Ascending aorta (tissue), 2 donors: ENCODE results near the gene APOLD1. TPM values are rescaled to one million over a fixed set of nuclear protein-coding genes. Genes with fewer than 3 reads are reported as not detected.
"Not testable (repeated sequence)": the region's sequence is repeated elsewhere in the genome, so short reads cannot be mapped to it uniquely, and the experiment has no call there.

Experiments
- DNase-seq, 2 donors: peaks; one replicate each; pipeline ENCODE4 v3.0.0-alpha.2; 2019; ENCODE audit warnings: low spot score in 2 of 2
- H3K27ac ChIP-seq, 2 donors: fragments of 200-600 bp; sonication (generic); one replicate each; pipeline ENCODE4 v1.5.1; 2016 to 2017; ENCODE audit warnings: mild to moderate bottlenecking in 1 of 2
- H3K27me3 ChIP-seq: fragments of 200-600 bp; sonication (generic); one replicate; pipeline ENCODE4 v1.5.1; 2017
- H3K36me3 ChIP-seq, 2 donors: fragments of 200-600 bp; sonication (generic); one replicate each; pipeline ENCODE4 v1.5.1; 2016
- H3K4me1 ChIP-seq, 2 donors: fragments of 200-600 bp; sonication (generic); one replicate each; pipeline ENCODE4 v1.5.1; 2016 to 2017; ENCODE audit warnings: mild to moderate bottlenecking in 1 of 2
- H3K4me3 ChIP-seq, 2 donors: fragments of 200-600 bp; sonication (generic); one replicate each; pipeline ENCODE4 v1.5.1; 2016 to 2017; ENCODE audit warnings: mild to moderate bottlenecking in 1 of 2
- H3K9me3 ChIP-seq, 2 donors: fragments of 200-600 bp; sonication (generic); one replicate each; pipeline ENCODE4 v1.5.1; 2016
- CTCF ChIP-seq, 3 experiments: fragments of 200-600 bp in 2 of 3; fragments of 450-650 bp in 1 of 3; sonication (generic) in 2 of 3; IDR thresholded peaks; one replicate each; pipeline ENCODE4 v1.5.1; 2016 to 2019; ENCODE audit warnings: antibody characterized with exemption in 3 of 3, mild to moderate bottlenecking in 1 of 3, moderate library complexity in 1 of 3
- intact Hi-C: fragments of 100-400 bp; cut with DNase I; formaldehyde crosslinking; loops from one replicate; pipeline ENCODE4 v1.15.1; 2023
- total RNA-seq: library from RNA; depleted of rRNA; stranded (reverse); fragments of >200 nt; gene quantifications from one replicate; pipeline ENCODE4 v1.1.0, GENCODE V29; 2016

APOLD1 gene
- total RNA-seq, 1 donor from 2014 or later = 189 TPM

DNA sequence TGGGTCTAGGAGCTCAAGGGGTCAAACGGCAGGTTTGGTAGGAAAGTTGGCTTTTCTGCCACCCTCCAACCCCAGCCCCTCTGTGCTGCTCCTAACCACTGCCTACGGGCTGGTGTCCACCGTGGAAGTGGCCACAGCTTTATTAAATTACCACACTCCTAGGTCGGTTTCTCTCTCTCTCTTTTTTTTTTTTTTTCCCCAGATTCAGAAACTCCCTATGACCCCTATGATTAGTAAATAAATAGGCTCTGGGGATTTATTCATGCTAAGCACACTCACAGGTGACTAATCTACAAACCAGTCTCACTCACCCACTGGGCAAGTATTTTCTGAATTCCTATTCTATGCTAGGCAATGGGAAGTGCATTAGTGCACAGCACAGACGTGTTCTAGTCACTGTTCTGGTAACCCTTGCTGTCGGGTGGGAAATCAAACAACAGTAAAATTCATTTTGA is 19.0 kb downstream of the APOLD1 start:
- no peaks in the 10 kb centered on the region for H3K36me3 ChIP-seq
- no peaks in the 10 kb centered on the region for H3K27me3 ChIP-seq

GRCh38 chr12:12806784-12807516 is 21.5 kb downstream of the APOLD1 start:
- H3K4me3 ChIP-seq = no peak overlapping the region
- no peaks in the 10 kb centered on the region for H3K27me3 ChIP-seq
- no peak for TF ChIP-seq CTCF (IDR thresholded peaks at IDR 0.05)
- intact Hi-C loops = no loop called here
- no peaks in the 10 kb centered on the region for H3K36me3 ChIP-seq
- DNase-seq = no peak
- H3K4me1 ChIP-seq = no peaks in the 10 kb centered on the region
- H3K9me3 ChIP-seq = no peaks in the 10 kb centered on the region
- peak overlapping the region; percentile 51 to 61 for H3K27ac ChIP-seq

More for the DNA sequence above, 19.0 kb downstream of the APOLD1 start:
- no peaks in the 10 kb centered on the region for H3K9me3 ChIP-seq
- no peak for DNase-seq
- H3K27ac ChIP-seq = no peak overlapping the region
- intact Hi-C loops = no loop called here
- no peak for TF ChIP-seq CTCF (IDR thresholded peaks at IDR 0.05)
- H3K4me1 ChIP-seq = no peaks in the 10 kb centered on the region
- no peak overlapping the region for H3K4me3 ChIP-seq

DNA sequence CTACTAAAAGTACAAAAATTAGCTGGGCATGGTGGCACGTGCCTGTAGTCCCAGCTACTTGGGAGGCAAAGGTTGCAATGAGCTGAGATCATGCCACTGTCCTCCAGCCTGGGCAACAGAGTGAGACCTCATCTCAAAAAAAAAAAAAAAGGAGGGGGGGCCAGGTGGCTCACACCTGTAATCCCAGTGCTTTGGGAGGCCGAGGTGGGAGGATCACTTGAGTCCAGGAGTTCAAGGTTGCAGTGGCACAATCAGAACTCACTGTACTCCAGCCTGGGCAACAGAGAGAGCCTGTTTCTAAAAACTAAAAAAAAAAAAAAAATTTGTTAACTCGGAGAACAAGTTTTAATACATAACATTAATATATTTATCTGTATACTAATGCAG is 22.1 kb downstream of the APOLD1 start:
- H3K9me3 ChIP-seq, H3K4me1 ChIP-seq, DNase-seq, H3K27me3 ChIP-seq, H3K4me3 ChIP-seq, intact Hi-C loops, H3K36me3 ChIP-seq: not testable (repeated sequence)
- H3K27ac ChIP-seq = peak overlapping the region; percentile 51 to 61

DNA sequence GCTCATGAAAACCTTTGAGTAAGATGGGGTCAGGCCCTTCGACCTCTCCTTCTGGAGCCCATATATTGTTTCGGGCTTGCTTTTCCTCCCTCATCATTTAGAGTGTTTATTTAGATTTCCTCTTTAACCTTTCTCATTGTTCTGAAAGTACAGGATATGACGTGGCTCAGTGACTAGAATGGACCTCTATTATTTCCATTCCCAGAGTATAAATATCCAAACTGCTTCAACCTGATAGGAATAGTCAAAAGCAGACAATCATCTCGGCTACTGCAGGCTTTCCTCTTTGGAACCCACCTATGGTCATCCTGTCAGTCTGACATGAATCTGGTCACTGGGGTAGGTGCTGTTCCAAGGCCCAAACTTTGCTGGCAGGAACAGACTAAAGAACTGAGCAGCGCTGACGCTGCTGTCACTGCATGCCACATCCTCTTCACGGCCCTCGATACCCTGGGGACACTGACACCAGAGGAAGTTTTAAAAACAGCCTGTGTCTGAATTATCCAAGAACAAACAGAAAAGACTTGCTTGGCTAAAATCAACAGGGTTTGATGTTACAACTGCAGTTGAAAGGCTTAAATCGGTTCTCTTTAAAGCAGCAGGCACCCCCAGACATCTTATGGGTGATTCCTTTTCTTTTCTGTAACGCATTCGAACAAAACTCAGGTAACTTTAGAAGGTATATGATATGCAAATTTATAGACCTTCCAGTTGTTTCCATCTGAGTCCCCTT is 22.7 kb downstream of the APOLD1 start:
- intact Hi-C loops = no loop called here

DNA sequence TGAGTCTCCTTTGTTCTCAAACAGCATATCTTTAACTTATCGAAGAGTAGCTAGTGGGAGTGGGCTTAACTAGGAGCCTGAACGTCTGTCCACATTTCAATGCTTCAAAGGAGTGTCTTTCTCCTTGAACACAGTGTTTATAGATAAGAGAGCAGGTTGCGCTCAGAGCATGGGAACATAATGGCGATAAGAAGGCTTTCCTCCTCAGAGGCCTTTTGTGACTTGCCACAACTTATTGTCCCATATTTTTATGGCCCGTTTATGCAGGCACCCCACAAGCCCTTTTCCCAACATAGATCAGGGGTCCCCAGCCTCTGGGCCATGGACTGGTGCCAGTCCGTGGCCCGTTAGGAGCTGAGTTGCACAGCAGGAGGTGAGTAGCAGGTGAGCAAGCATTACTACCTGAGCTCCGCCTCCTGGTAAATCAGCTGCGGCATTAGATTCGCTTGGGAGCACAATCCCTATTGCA is 25.1 kb downstream of the APOLD1 start:
- Histone ChIP-seq H3K4me1 (peaks cover 5 to 7% of the 10 kb centered on the region in 2 donors), H3K27ac (no peak overlapping the region), H3K4me3 (no peak overlapping the region), H3K27me3 (no peaks in the 10 kb centered on the region), H3K36me3 (no peaks in the 10 kb centered on the region), H3K9me3 (no peaks in the 10 kb centered on the region)
- peak in 1 of 2 donors; percentile 48 for DNase-seq
- TF ChIP-seq CTCF (IDR thresholded peaks at IDR 0.05) = no peak
- intact Hi-C loops = loop anchor here (10.0 kb wide), 1 partner anchor 294 kb away; the partner anchor contains the start of gene GSG1

More for the DNA sequence above, 22.7 kb downstream of the APOLD1 start:
- peak in 1 of 2 donors; percentile 69 for DNase-seq
- Histone ChIP-seq H3K27ac (peak overlapping the region; percentile 36 to 61), H3K4me1 (no peaks in the 10 kb centered on the region), H3K27me3 (no peaks in the 10 kb centered on the region), H3K36me3 (no peaks in the 10 kb centered on the region), H3K9me3 (no peaks in the 10 kb centered on the region), H3K4me3 (no peak overlapping the region)
- no peak for TF ChIP-seq CTCF (IDR thresholded peaks at IDR 0.05)

DNA sequence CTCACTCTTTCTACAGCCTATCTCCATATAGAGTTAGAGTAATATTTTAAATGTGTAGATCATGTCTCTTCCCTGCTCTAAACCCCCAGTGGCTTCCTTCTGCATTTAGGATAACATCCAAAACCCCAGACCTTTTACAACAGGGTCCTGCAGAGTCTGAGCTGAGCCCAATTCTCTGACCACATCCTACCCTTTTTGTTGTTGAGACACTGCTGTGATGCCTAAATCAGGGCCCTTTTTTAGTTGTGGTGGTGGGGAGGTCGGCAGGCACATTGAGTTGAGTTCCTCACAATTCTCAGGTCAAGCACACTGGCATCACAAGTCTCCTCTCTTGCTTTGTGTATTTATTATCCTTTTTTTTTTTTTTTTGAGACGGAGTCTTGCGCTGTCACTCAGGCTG is 25.9 kb downstream of the APOLD1 start:
- no peak overlapping the region for H3K4me3 ChIP-seq
- H3K4me1 ChIP-seq = peaks cover 5 to 7% of the 10 kb centered on the region in 2 donors
- TF ChIP-seq CTCF (IDR thresholded peaks at IDR 0.05) = no peak
- no peaks in the 10 kb centered on the region for H3K9me3 ChIP-seq
- no peaks in the 10 kb centered on the region for H3K36me3 ChIP-seq
- intact Hi-C loops = loop anchor here (10.0 kb wide), 1 partner anchor 293 kb away; the partner anchor contains the start of gene GSG1
- H3K27ac ChIP-seq = no peak overlapping the region
- DNase-seq = peak in 1 of 2 donors; percentile 62
- H3K27me3 ChIP-seq = no peaks in the 10 kb centered on the region
